Caco-2 (cell line): Measurements from ENCODE around the gene SLF2. TPM values are rescaled to one million over a fixed set of nuclear protein-coding genes. Genes with fewer than 3 reads are reported as not detected.

Experiments
- BruUV-seq: library from RNA; stranded (reverse); fragments of 400-500 nt; replicated peaks from 2 replicates; lab custom pipeline; 2021; lab: Mats Ljungman, UMichigan
- CTCF ChIA-PET: fragments of 300-600 bp; sonication (Branson Sonifier 250); formaldehyde crosslinking; loops from one replicate; lab custom pipeline; 2022; ENCODE audit warnings: antibody characterized with exemption; lab: Charles Lee
- POLR2A ChIA-PET: fragments of 300-600 bp; sonication (Branson Sonifier 250); formaldehyde crosslinking; loops from one replicate; lab custom pipeline; 2022; ENCODE audit warnings: antibody characterized with exemption; lab: Charles Lee
- DNase-seq, 2 experiments: peaks; one replicate each; pipeline versions ENCODE4 v3.0.0 to v3.0.0-alpha.2; 2020 to 2022
- H3K27me3 ChIP-seq: replicated peaks from 2 replicates; pipeline ENCODE4 v1.6.0; 2011; ENCODE audit warnings: low read length; ENCODE audit not compliant: control insufficient read depth, insufficient read depth
- H3K36me3 ChIP-seq: 2 replicates; pipeline ENCODE4 v1.5.1; 2011; ENCODE audit warnings: low read length; ENCODE audit not compliant: control insufficient read depth, insufficient read depth
- H3K4me1 ChIP-seq: fragments of 250-450 bp; sonication (Bioruptor Pico); 2 replicates; pipeline ENCODE4 v1.5.1; 2020; ENCODE audit warnings: mild to moderate bottlenecking
- H3K4me3 ChIP-seq: 2 replicates; pipeline ENCODE4 v1.5.1; 2011; ENCODE audit warnings: low read depth, mild to moderate bottlenecking, control low read depth, low read length
- H3K9me3 ChIP-seq: fragments of 250-450 bp; sonication (Bioruptor Pico); 2 replicates; pipeline ENCODE4 v1.5.1; 2020; ENCODE audit warnings: mild to moderate bottlenecking, moderate library complexity
- H3K27ac Mint-ChIP-seq: one replicate; pipeline ENCODE4 v1.8.0; 2022; ENCODE audit warnings: mixed read lengths; ENCODE audit not compliant: unreplicated experiment
- H3K27me3 Mint-ChIP-seq: one replicate; pipeline ENCODE4 v1.8.0; 2022; ENCODE audit warnings: mixed read lengths; ENCODE audit not compliant: insufficient read depth, unreplicated experiment
- H3K36me3 Mint-ChIP-seq: one replicate; pipeline ENCODE4 v1.8.0; 2022; ENCODE audit warnings: mild to moderate bottlenecking, mixed read lengths; ENCODE audit not compliant: insufficient read depth, unreplicated experiment
- H3K4me1 Mint-ChIP-seq: one replicate; pipeline ENCODE4 v1.8.0; 2022; ENCODE audit warnings: low read depth, mixed read lengths; ENCODE audit not compliant: unreplicated experiment
- H3K4me3 Mint-ChIP-seq: one replicate; pipeline ENCODE4 v1.8.0; 2022; ENCODE audit warnings: mild to moderate bottlenecking, moderate library complexity, mixed read lengths; ENCODE audit not compliant: unreplicated experiment
- H3K9me3 Mint-ChIP-seq: one replicate; pipeline ENCODE4 v1.8.0; 2022; ENCODE audit warnings: mixed read lengths; ENCODE audit not compliant: unreplicated experiment
- CTCF ChIP-seq, 2 experiments: fragments of 200-600 bp in 1 of 2; IDR thresholded peaks; 1 replicate in 1 of 2; 2 replicates in 1 of 2; pipeline versions ENCODE4 v1.5.1 to v1.8.0; 2011 to 2022; ENCODE audit warnings: antibody characterized with exemption in 1 of 2, control low read depth in 1 of 2, inconsistent platforms in 1 of 2, low read depth in 1 of 2, low read length in 1 of 2, mild to moderate bottlenecking in 1 of 2, moderate library complexity in 1 of 2; ENCODE audit not compliant: insufficient read depth in 1 of 2, severe bottlenecking in 1 of 2, unreplicated experiment in 1 of 2
- intact Hi-C: fragments of 100-400 bp; cut with micrococcal nuclease; formaldehyde crosslinking; loops from one replicate; pipeline ENCODE4 v1.10.0; 2022; ENCODE audit not compliant: unreplicated experiment
- total RNA-seq: library from RNA; stranded (reverse); gene quantifications from 2 replicates; pipeline ENCODE4 v1.2.3, GENCODE V29; 2022

SLF2 gene
- total RNA-seq, 1 experiment from 2014 or later = 25.2 TPM

- Mint-ChIP-seq H3K36me3 (no peaks in the 10 kb centered on the region), H3K4me3 (no peak overlapping the region), H3K9me3 (no peaks in the 10 kb centered on the region), H3K27ac (no peak overlapping the region), H3K27me3 (peaks cover 3% of the 10 kb centered on the region), H3K4me1 (no peaks in the 10 kb centered on the region)
- ChIA-PET CTCF (no interaction called here), POLR2A (no interaction called here)
- no TSS peak for BruUV-seq
- Histone ChIP-seq H3K9me3 (no peaks in the 10 kb centered on the region), H3K4me3 (no peak overlapping the region), H3K4me1 (no peaks in the 10 kb centered on the region), H3K36me3 (no peaks in the 10 kb centered on the region), H3K27me3 (no peaks in the 10 kb centered on the region)
- no peak for DNase-seq
- intact Hi-C loops = no loop called here
- TF ChIP-seq CTCF (IDR thresholded peaks at IDR 0.05; ENCODE audit: insufficient read depth in 1 of 2, low read depth in 1 of 2, low read length in 1 of 2, severe bottlenecking in 1 of 2, unreplicated experiment in 1 of 2) = no peak
These were observed 22.6 kb upstream of the SLF2 start for GRCh38 chr10:100890141-100890672.

DNA sequence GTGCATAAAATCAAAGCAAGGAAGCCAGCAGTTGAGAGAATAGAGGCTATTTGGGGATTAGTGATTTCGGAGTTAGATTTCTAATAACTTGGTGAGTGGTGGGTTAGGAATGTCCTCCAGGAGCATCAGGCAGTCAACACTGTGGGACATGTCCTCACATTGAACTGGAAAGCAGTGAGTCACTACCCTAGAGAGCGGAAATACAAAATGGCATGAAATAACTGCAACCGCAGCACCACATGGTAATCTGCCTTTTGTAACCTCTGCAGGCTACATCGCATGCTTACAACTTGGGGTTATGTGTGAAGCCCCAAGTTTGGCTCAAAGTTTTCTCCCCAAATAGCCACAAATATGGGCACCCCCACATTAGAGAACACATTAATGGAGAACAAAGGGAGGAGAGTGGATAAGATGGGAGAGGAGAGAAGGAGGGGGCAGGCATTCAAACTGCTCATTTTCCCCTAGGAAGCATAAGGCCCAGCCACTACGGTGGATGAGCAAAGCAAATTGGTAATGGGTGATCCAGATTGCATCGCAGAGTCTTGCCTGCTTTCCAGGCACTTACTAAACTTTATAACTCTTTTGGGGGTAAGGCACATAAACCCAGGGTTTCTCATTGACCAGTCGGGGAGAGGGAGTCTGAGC lies 22.0 kb upstream of the SLF2 start:
- intact Hi-C loops = no loop called here
- peaks cover 6% of the 10 kb centered on the region for H3K4me1 Mint-ChIP-seq
- peaks cover 3% of the 10 kb centered on the region for H3K27me3 Mint-ChIP-seq
- H3K4me1 ChIP-seq = no peaks in the 10 kb centered on the region
- H3K36me3 ChIP-seq = no peaks in the 10 kb centered on the region
- H3K27ac Mint-ChIP-seq = no peak overlapping the region
- ChIA-PET POLR2A (no interaction called here), CTCF (no interaction called here)
- no peak for DNase-seq
- H3K4me3 ChIP-seq = no peak overlapping the region
- H3K9me3 Mint-ChIP-seq = no peaks in the 10 kb centered on the region
- H3K4me3 Mint-ChIP-seq = no peak overlapping the region
- no TSS peak for BruUV-seq
- no peaks in the 10 kb centered on the region for H3K9me3 ChIP-seq
- H3K27me3 ChIP-seq = no peaks in the 10 kb centered on the region
- H3K36me3 Mint-ChIP-seq = no peaks in the 10 kb centered on the region
- no peak for TF ChIP-seq CTCF (IDR thresholded peaks at IDR 0.05; ENCODE audit: insufficient read depth in 1 of 2, low read depth in 1 of 2, low read length in 1 of 2, severe bottlenecking in 1 of 2, unreplicated experiment in 1 of 2)

GRCh38 chr10:100894033-100894432 lies 18.7 kb upstream of the SLF2 start:
- H3K27me3 Mint-ChIP-seq = peaks cover 3% of the 10 kb centered on the region
- Histone ChIP-seq H3K36me3 (no peaks in the 10 kb centered on the region), H3K4me1 (no peaks in the 10 kb centered on the region), H3K4me3 (no peak overlapping the region), H3K27me3 (no peaks in the 10 kb centered on the region), H3K9me3 (no peaks in the 10 kb centered on the region)
- DNase-seq = no peak
- no TSS peak for BruUV-seq
- no peak for TF ChIP-seq CTCF (IDR thresholded peaks at IDR 0.05; ENCODE audit: insufficient read depth in 1 of 2, low read depth in 1 of 2, low read length in 1 of 2, severe bottlenecking in 1 of 2, unreplicated experiment in 1 of 2)
- POLR2A ChIA-PET = no interaction called here
- H3K4me3 Mint-ChIP-seq = no peak overlapping the region
- no peaks in the 10 kb centered on the region for H3K36me3 Mint-ChIP-seq
- H3K4me1 Mint-ChIP-seq = peaks cover 7% of the 10 kb centered on the region
- CTCF ChIA-PET = no interaction called here
- H3K27ac Mint-ChIP-seq = no peak overlapping the region
- H3K9me3 Mint-ChIP-seq = no peaks in the 10 kb centered on the region
- intact Hi-C loops = no loop called here
